SK-N-SH (cell line): ENCODE results near the gene STRIP2. TPM values are rescaled to one million over a fixed set of nuclear protein-coding genes. Genes with fewer than 3 reads are reported as not detected.

Source experiments
- CTCF ChIA-PET: fragments of 300-600, 350-600 bp; formaldehyde crosslinking; extraction: SDS; loops from one replicate; lab custom pipeline; 2021; lab: Yijun Ruan, JAX
- POLR2A ChIA-PET: fragments of 350-600 bp; sonication (Branson Sonifier 250); formaldehyde crosslinking; extraction: SDS; loops from one replicate; lab custom pipeline; 2020; ENCODE audit warnings: antibody characterized with exemption, inconsistent platforms; lab: Yijun Ruan, JAX
- DNase-seq: peaks from one replicate; pipeline ENCODE4 v3.0.0; 2012
- H2AFZ ChIP-seq: fragments of 200-600 bp; sonication (generic); 2 replicates; pipeline ENCODE4 v1.8.1; 2016; ENCODE audit warnings: antibody characterized with exemption, mild to moderate bottlenecking, low read depth
- H3F3A ChIP-seq: fragments of 200-600 bp; sonication (generic); replicated peaks from 2 replicates; pipeline ENCODE3; 2016; ENCODE audit warnings: antibody characterized with exemption, mild to moderate bottlenecking; ENCODE audit not compliant: insufficient read depth
- H3K27ac ChIP-seq, 2 experiments: fragments of 200-500 bp in 1 of 2; fragments of 200-600 bp in 1 of 2; sonication (Bioruptor generic) in 1 of 2; sonication (generic), shearing (Covaris generic) in 1 of 2; 2 replicates each; pipeline versions ENCODE4 v1.5.1 to v1.6.1; 2014 to 2016; ENCODE audit warnings: low read depth in 2 of 2, inconsistent platforms in 1 of 2, low read length in 1 of 2, mild to moderate bottlenecking in 1 of 2, mixed read lengths in 1 of 2
- H3K27me3 ChIP-seq: fragments of 200-600 bp; sonication (generic), shearing (Covaris generic); 2 replicates; pipeline ENCODE4 v1.6.1; 2016; ENCODE audit warnings: mixed run types; ENCODE audit not compliant: insufficient read depth
- H3K36me3 ChIP-seq, 2 experiments: fragments of 200-500 bp in 1 of 2; fragments of 200-600 bp in 1 of 2; sonication (Bioruptor generic) in 1 of 2; sonication (generic) in 1 of 2; replicated peaks in 1 of 2; 2 replicates each; pipeline versions ENCODE3 to v1.5.1; 2014 to 2016; ENCODE audit warnings: low read length in 1 of 2, mild to moderate bottlenecking in 1 of 2; ENCODE audit not compliant: insufficient read depth in 2 of 2, control insufficient read depth in 1 of 2
- H3K4me1 ChIP-seq, 2 experiments: fragments of 200-500 bp in 1 of 2; fragments of 200-600 bp in 1 of 2; sonication (Bioruptor generic) in 1 of 2; sonication (generic), shearing (Covaris generic) in 1 of 2; 2 replicates each; pipeline versions ENCODE4 v1.5.1 to v1.6.1; 2014 to 2016; ENCODE audit warnings: low read depth in 1 of 2, low read length in 1 of 2, mixed run types in 1 of 2; ENCODE audit not compliant: insufficient read depth in 2 of 2, control insufficient read depth in 1 of 2
- H3K4me2 ChIP-seq: fragments of 200-600 bp; sonication (generic), shearing (Covaris generic); 2 replicates; pipeline ENCODE4 v1.6.1; 2017; ENCODE audit warnings: mixed run types
- H3K4me3 ChIP-seq, 2 experiments: fragments of 200-500 bp in 1 of 2; fragments of 200-600 bp in 1 of 2; sonication (Bioruptor generic) in 1 of 2; sonication (generic), shearing (Covaris generic) in 1 of 2; 2 replicates each; pipeline versions ENCODE4 v1.5.1 to v1.8.1; 2014 to 2016; ENCODE audit warnings: low read depth in 2 of 2, inconsistent platforms in 1 of 2, low read length in 1 of 2, mild to moderate bottlenecking in 1 of 2, mixed read lengths in 1 of 2, moderate library complexity in 1 of 2
- H3K79me2 ChIP-seq: fragments of 200-600 bp; sonication (generic); 2 replicates; pipeline ENCODE4 v1.8.1; 2017; ENCODE audit warnings: mild to moderate bottlenecking; ENCODE audit not compliant: insufficient read depth
- H3K9ac ChIP-seq: fragments of 200-600 bp; sonication (generic); 2 replicates; pipeline ENCODE4 v1.6.1; 2017; ENCODE audit warnings: mixed run types
- H3K9me2 ChIP-seq: fragments of 200-600 bp; sonication (generic); 2 replicates; pipeline ENCODE4 v1.6.1; 2017; ENCODE audit warnings: mixed run types
- H3K9me3 ChIP-seq: fragments of 200-600 bp; sonication (generic); 2 replicates; pipeline ENCODE4 v1.6.1; 2017; ENCODE audit warnings: mixed run types, mild to moderate bottlenecking, moderate library complexity
- H4K20me1 ChIP-seq: fragments of 200-600 bp; sonication (generic); 2 replicates; pipeline ENCODE4 v1.6.1; 2017; ENCODE audit warnings: mild to moderate bottlenecking, mixed run types; ENCODE audit not compliant: insufficient read depth
- ELF1 ChIP-seq: IDR thresholded peaks from 2 replicates; pipeline ENCODE4 v1.4.0; 2012
- EP300 ChIP-seq, 2 experiments: IDR thresholded peaks; 2 replicates each; pipeline versions ENCODE4 v1.4.0 to v1.6.1; 2012; ENCODE audit warnings: borderline replicate concordance in 1 of 2, low read depth in 1 of 2, low read length in 1 of 2
- EZH2phosphoT487 ChIP-seq: fragments of 200-600 bp; sonication (generic); IDR thresholded peaks from 2 replicates; pipeline ENCODE4 v1.6.1; 2017; ENCODE audit warnings: low read depth, mixed run types, mild to moderate bottlenecking, antibody characterized with exemption, moderate library complexity, borderline replicate concordance
- FOSL2 ChIP-seq: IDR thresholded peaks from 2 replicates; pipeline ENCODE4 v1.4.0; 2012; ENCODE audit warnings: low read depth, mild to moderate bottlenecking, moderate library complexity, borderline replicate concordance
- FOXJ3 ChIP-seq: sonication (generic); formaldehyde crosslinking; IDR thresholded peaks from 2 replicates; pipeline ENCODE4 v1.5.1; 2020; ENCODE audit warnings: mild to moderate bottlenecking, missing genetic modification reagents
- GABPA ChIP-seq: IDR thresholded peaks from 2 replicates; pipeline ENCODE4 v1.4.0; 2012; ENCODE audit warnings: low read depth, mild to moderate bottlenecking
- JUND ChIP-seq: IDR thresholded peaks from 2 replicates; pipeline ENCODE4 v1.4.0; 2012
- MEF2A ChIP-seq: IDR thresholded peaks from 2 replicates; pipeline ENCODE4 v1.4.0; 2012; ENCODE audit warnings: low read depth, borderline replicate concordance
- NRF1 ChIP-seq: IDR thresholded peaks from 2 replicates; pipeline ENCODE4 v1.6.1; 2012; ENCODE audit warnings: low read depth, mild to moderate bottlenecking, low read length
- RXRA ChIP-seq: IDR thresholded peaks from 2 replicates; pipeline ENCODE4 v1.4.0; 2012; ENCODE audit warnings: low read depth, mild to moderate bottlenecking, borderline replicate concordance
- SMC3 ChIP-seq: IDR thresholded peaks from 2 replicates; pipeline ENCODE4 v1.6.1; 2012; ENCODE audit warnings: low read depth, low read length, improper control_type of control experiment
- WGBS: methylation state at CpG from one replicate; pipeline ENCODE4 v1.1.6; 2017; ENCODE audit warnings: low lambda C conversion rate; 5-methylcytosine and 5-hydroxymethylcytosine counted together
- polyA plus RNA-seq, 3 experiments: library from polyadenylated mRNA; depleted of rRNA; stranded (reverse); fragments of >200 nt; gene quantifications; 2 replicates each; pipeline ENCODE4 v1.2.3, GENCODE V29; 2012
- TF ChIP-seq, protein P1 (sequence below): IDR thresholded peaks from 2 replicates; pipeline ENCODE4 v1.4.0; 2012; ENCODE audit warnings: low read depth, borderline replicate concordance
- TF ChIP-seq, protein P2 (sequence below): IDR thresholded peaks from 2 replicates; pipeline ENCODE4 v1.6.1; 2012; ENCODE audit warnings: mild to moderate bottlenecking, low read depth, low read length, moderate library complexity
- TF ChIP-seq, protein P3 (sequence below): fragments of 200-600 bp; sonication (generic); IDR thresholded peaks from 2 replicates; pipeline ENCODE4 v1.6.1; 2017; ENCODE audit warnings: antibody characterized with exemption, mild to moderate bottlenecking, moderate library complexity

STRIP2 gene
- polyA plus RNA-seq, 1 of the 3 experiments (the other 2 are of a cell fraction) = 4.9 TPM

DNA sequence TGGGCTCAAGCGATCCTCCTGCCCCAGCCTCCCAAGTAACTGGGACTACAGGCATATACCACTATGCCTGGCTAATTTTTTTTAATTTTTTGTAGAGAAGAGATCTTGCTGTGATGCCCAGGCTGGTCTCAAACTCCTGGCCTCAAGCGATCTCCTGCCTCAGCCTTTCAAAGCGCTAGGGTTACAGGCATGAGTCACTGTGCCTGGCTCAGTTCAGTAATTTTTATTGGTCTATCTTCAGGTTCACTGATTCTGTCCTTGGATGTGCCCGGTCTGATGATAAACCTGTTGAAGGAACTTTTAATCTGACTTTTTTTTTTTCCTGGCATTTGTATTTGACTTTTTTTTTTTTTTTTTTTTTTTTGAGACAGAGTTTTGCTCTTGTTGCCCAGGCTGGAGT lies 40.1 kb upstream of the STRIP2 start:
- Histone ChIP-seq H3K27ac (no peak overlapping the region), H3K9ac (no peak overlapping the region), H3K4me2 (no peak overlapping the region), H3K4me3 (no peak overlapping the region), H3K9me2 (no peaks in the 10 kb centered on the region), H3K27me3 (no peaks in the 10 kb centered on the region), H4K20me1 (no peaks in the 10 kb centered on the region), H3K36me3 (peaks cover 0 to 19% of the 10 kb centered on the region in 2 experiments), H3F3A (no peaks in the 10 kb centered on the region), H3K4me1 (peaks cover 0 to 2% of the 10 kb centered on the region in 2 experiments; a peak in 2 of 4 replicates), H3K79me2 (no peaks in the 10 kb centered on the region), H2AFZ (no peak overlapping the region), H3K9me3 (no peaks in the 10 kb centered on the region)
- WGBS = 97% methylated on average over 4 of the region's 4 CpGs
- POLR2A ChIA-PET = no interaction called here
- no peak for DNase-seq
- TF ChIP-seq FOSL2 (no peak), RXRA (no peak), JUND (no peak), EP300 (IDR thresholded peaks at IDR 0.05; ENCODE audit: borderline replicate concordance in 1 of 2, low read depth in 1 of 2, low read length in 1 of 2) (no peak), ELF1 (no peak), FOXJ3 (CRISPR knock-in tag) (no peak), EZH2phosphoT487 (no peak), MEF2A (no peak), GABPA (no peak), SMC3 (no peak), NRF1 (no peak)
- TF ChIP-seq, protein P1, sequence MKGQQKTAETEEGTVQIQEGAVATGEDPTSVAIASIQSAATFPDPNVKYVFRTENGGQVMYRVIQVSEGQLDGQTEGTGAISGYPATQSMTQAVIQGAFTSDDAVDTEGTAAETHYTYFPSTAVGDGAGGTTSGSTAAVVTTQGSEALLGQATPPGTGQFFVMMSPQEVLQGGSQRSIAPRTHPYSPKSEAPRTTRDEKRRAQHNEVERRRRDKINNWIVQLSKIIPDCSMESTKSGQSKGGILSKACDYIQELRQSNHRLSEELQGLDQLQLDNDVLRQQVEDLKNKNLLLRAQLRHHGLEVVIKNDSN = no peak
- TF ChIP-seq, protein P2, sequence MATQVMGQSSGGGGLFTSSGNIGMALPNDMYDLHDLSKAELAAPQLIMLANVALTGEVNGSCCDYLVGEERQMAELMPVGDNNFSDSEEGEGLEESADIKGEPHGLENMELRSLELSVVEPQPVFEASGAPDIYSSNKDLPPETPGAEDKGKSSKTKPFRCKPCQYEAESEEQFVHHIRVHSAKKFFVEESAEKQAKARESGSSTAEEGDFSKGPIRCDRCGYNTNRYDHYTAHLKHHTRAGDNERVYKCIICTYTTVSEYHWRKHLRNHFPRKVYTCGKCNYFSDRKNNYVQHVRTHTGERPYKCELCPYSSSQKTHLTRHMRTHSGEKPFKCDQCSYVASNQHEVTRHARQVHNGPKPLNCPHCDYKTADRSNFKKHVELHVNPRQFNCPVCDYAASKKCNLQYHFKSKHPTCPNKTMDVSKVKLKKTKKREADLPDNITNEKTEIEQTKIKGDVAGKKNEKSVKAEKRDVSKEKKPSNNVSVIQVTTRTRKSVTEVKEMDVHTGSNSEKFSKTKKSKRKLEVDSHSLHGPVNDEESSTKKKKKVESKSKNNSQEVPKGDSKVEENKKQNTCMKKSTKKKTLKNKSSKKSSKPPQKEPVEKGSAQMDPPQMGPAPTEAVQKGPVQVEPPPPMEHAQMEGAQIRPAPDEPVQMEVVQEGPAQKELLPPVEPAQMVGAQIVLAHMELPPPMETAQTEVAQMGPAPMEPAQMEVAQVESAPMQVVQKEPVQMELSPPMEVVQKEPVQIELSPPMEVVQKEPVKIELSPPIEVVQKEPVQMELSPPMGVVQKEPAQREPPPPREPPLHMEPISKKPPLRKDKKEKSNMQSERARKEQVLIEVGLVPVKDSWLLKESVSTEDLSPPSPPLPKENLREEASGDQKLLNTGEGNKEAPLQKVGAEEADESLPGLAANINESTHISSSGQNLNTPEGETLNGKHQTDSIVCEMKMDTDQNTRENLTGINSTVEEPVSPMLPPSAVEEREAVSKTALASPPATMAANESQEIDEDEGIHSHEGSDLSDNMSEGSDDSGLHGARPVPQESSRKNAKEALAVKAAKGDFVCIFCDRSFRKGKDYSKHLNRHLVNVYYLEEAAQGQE = no peak
- TF ChIP-seq, protein P3, sequence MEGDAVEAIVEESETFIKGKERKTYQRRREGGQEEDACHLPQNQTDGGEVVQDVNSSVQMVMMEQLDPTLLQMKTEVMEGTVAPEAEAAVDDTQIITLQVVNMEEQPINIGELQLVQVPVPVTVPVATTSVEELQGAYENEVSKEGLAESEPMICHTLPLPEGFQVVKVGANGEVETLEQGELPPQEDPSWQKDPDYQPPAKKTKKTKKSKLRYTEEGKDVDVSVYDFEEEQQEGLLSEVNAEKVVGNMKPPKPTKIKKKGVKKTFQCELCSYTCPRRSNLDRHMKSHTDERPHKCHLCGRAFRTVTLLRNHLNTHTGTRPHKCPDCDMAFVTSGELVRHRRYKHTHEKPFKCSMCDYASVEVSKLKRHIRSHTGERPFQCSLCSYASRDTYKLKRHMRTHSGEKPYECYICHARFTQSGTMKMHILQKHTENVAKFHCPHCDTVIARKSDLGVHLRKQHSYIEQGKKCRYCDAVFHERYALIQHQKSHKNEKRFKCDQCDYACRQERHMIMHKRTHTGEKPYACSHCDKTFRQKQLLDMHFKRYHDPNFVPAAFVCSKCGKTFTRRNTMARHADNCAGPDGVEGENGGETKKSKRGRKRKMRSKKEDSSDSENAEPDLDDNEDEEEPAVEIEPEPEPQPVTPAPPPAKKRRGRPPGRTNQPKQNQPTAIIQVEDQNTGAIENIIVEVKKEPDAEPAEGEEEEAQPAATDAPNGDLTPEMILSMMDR = no peak
- CTCF ChIA-PET = interaction anchor here (1.1 kb wide), 1 partner anchor 77 kb away, joined by 3 read pairs; no protein-coding TSS in a partner anchor
